Aorta (tissue), 5 donors: ENCODE measurements around the gene ANKS1B. TPM values are rescaled to one million over a fixed set of nuclear protein-coding genes. Genes with fewer than 3 reads are reported as not detected.

Experiments
- ATAC-seq: fragments of 200-7000 bp; cut with Tn5 transposase; one replicate; pipeline ENCODE4 v1.9.1; 2022; ENCODE audit warnings: moderate library complexity; ENCODE audit not compliant: low FRiP score
- DNase-seq, 2 donors: peaks; one replicate each; pipeline ENCODE4 v3.0.0-alpha.2; 2020
- H3K27ac ChIP-seq, 2 donors: one replicate each; pipeline ENCODE4 v1.5.1; 2013; ENCODE audit warnings: low read length in 2 of 2, mild to moderate bottlenecking in 2 of 2, moderate library complexity in 2 of 2, control low read depth in 1 of 2, inconsistent platforms in 1 of 2, low read depth in 1 of 2
- H3K27me3 ChIP-seq, 2 donors: one replicate each; pipeline ENCODE4 v1.6.1; 2013; ENCODE audit warnings: control low read depth in 1 of 2, low read length in 1 of 2, mild to moderate bottlenecking in 1 of 2, moderate library complexity in 1 of 2; ENCODE audit not compliant: insufficient read depth in 2 of 2, control insufficient read depth in 1 of 2
- H3K36me3 ChIP-seq, 2 donors: one replicate each; pipeline ENCODE4 v1.6.1; 2013; ENCODE audit warnings: control low read depth in 1 of 2, low read length in 1 of 2, mild to moderate bottlenecking in 1 of 2; ENCODE audit not compliant: insufficient read depth in 2 of 2, control insufficient read depth in 1 of 2
- H3K4me1 ChIP-seq, 2 donors: one replicate each; pipeline ENCODE4 v1.6.1; 2013; ENCODE audit warnings: low read length in 2 of 2, control low read depth in 1 of 2, mild to moderate bottlenecking in 1 of 2, moderate library complexity in 1 of 2; ENCODE audit not compliant: insufficient read depth in 2 of 2, control insufficient read depth in 1 of 2
- H3K4me3 ChIP-seq, 2 donors: one replicate each; pipeline ENCODE4 v1.5.1; 2013; ENCODE audit warnings: low read length in 2 of 2, control low read depth in 1 of 2, mild to moderate bottlenecking in 1 of 2
- H3K9me3 ChIP-seq: one replicate; pipeline ENCODE4 v1.6.1; 2013; ENCODE audit warnings: mild to moderate bottlenecking, low read length; ENCODE audit not compliant: control insufficient read depth
- WGBS, 2 donors: extraction: QIAGEN DNeasy Blood & Tissue Kit; methylation state at CpG; one replicate each; pipeline ENCODE4 v1.1.7; 2013; 5-methylcytosine and 5-hydroxymethylcytosine counted together
- intact Hi-C, 2 donors: fragments of 100-400 bp; cut with DNase I; formaldehyde crosslinking; loops; one replicate each; pipeline versions ENCODE4 v1.14.2 to v1.15.0; 2022
- polyA plus RNA-seq, 2 donors: library from polyadenylated mRNA; stranded (reverse); fragments of 200-250 nt; gene quantifications; one replicate each; pipeline ENCODE4 v1.2.3, GENCODE V29; 2013
- total RNA-seq, 2 donors: library from RNA; stranded (reverse); fragmentation: NEBNext Ultra II Directional; extraction: Animal tissue kit (Norgen Biotek cat#: 25700); gene quantifications; one replicate each; pipeline ENCODE4 v1.2.1, GENCODE V29; 2021
- donor health status: healthy with polysubstance abuse.
- donor health status: Bipolar disorder and iron deficiency.
- donor health status: DM: no; HTN: no; CAD: no.
- donor health status: DM: no; HTN: no; CAD: no.
- donor health status: DM: yes; HTN: yes; CAD: no.

ANKS1B gene
- total and polyA plus RNA-seq, 4 donors = 3.0 to 37.0 (median 17.8) TPM

GRCh38 chr12:98819821-98820404, 1164.8 kb downstream of the ANKS1B start:
- WGBS, 2 donors = 69 to 81% methylated on average over 8 of the region's 8 CpGs
- Histone ChIP-seq H3K4me3 (no peak overlapping the region), H3K36me3 (no peaks in the 10 kb centered on the region), H3K27me3 (no peaks in the 10 kb centered on the region), H3K9me3 (no peaks in the 10 kb centered on the region), H3K27ac (no peak overlapping the region), H3K4me1 (no peaks in the 10 kb centered on the region)
- DNase-seq (no peak), ATAC-seq (no peak)
- intact Hi-C loops = no loop called here

GRCh38 chr12:98819071-98819470, 1165.7 kb downstream of the ANKS1B start:
- Histone ChIP-seq H3K27me3 (no peaks in the 10 kb centered on the region), H3K27ac (no peak overlapping the region), H3K4me3 (no peak overlapping the region), H3K9me3 (no peaks in the 10 kb centered on the region), H3K4me1 (no peaks in the 10 kb centered on the region), H3K36me3 (no peaks in the 10 kb centered on the region)
- WGBS, 2 donors = 85 to 93% methylated on average over 3 of the region's 3 CpGs
- intact Hi-C loops = no loop called here
- DNase-seq (no peak), ATAC-seq (no peak)

- DNase-seq (no peak), ATAC-seq (no peak)
- no peak overlapping the region for H3K4me3 ChIP-seq
- 53 to 63% methylated on average over 2 of the region's 2 CpGs for WGBS, 2 donors
- H3K9me3 ChIP-seq = no peaks in the 10 kb centered on the region
- no peaks in the 10 kb centered on the region for H3K27me3 ChIP-seq
- H3K36me3 ChIP-seq = no peaks in the 10 kb centered on the region
- H3K4me1 ChIP-seq = no peaks in the 10 kb centered on the region
- intact Hi-C loops = no loop called here
- H3K27ac ChIP-seq = no peak overlapping the region
These were observed 1166.5 kb downstream of the ANKS1B start for GRCh38 chr12:98818239-98818638.

- Histone ChIP-seq H3K9me3 (no peaks in the 10 kb centered on the region), H3K27ac (no peak overlapping the region), H3K27me3 (no peaks in the 10 kb centered on the region), H3K36me3 (no peaks in the 10 kb centered on the region), H3K4me1 (no peaks in the 10 kb centered on the region), H3K4me3 (no peak overlapping the region)
- WGBS, 2 donors = 59 to 73% methylated on average over 2 of the region's 2 CpGs
- ATAC-seq (no peak), DNase-seq (no peak)
- intact Hi-C loops = no loop called here
These were observed 1167.0 kb downstream of the ANKS1B start for GRCh38 chr12:98817742-98818141.

DNA sequence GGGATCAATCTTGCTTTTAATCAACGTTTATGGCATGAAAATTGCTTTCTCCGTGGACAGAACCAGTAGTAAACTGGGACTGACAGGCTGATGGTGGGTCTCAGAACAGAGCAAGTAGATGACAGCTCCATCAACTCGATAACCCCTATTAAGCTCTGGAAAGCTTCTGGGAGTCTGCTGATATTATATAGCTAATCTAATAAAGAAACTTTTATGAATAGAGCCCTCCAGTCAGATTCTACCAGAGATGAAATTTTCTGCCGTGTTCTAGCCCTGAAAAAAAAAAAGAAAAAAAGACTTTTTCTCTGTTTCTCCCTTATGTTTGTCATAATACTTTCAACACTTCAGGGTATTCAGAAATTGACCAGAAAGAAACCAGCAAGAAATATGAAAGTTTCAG, 1168.0 kb downstream of the ANKS1B start:
- intact Hi-C loops = no loop called here
- no peak overlapping the region for H3K4me3 ChIP-seq
- ATAC-seq = no peak
- no peaks in the 10 kb centered on the region for H3K27me3 ChIP-seq
- no peak overlapping the region for H3K27ac ChIP-seq
- no peak for DNase-seq
- no peaks in the 10 kb centered on the region for H3K36me3 ChIP-seq
- no peaks in the 10 kb centered on the region for H3K9me3 ChIP-seq
- 74 to 77% methylated on average over 4 of the region's 4 CpGs for WGBS, 2 donors
- no peaks in the 10 kb centered on the region for H3K4me1 ChIP-seq

DNA sequence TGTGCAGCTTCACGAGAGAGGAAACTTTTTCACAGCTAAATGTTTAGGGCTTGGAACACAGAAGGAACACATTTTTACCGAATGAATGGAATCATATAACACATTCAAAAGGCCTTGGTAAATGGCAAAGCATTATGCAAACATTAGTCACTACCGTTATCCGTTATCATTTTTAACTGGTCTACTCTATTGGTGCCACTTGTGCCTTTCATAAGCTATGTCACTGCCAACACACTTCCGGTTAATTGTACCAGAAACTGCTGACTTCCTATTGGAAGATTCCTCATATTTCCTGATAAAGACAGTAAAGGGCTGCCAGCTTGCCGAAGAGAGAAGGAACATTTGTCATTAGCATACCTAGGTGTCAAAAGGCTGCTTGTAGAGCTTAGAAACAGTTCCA, 1170.5 kb downstream of the ANKS1B start:
- Histone ChIP-seq H3K4me1 (no peaks in the 10 kb centered on the region), H3K4me3 (no peak overlapping the region), H3K27ac (no peak overlapping the region), H3K36me3 (no peaks in the 10 kb centered on the region), H3K27me3 (no peaks in the 10 kb centered on the region), H3K9me3 (no peaks in the 10 kb centered on the region)
- ATAC-seq (no peak), DNase-seq (no peak)
- intact Hi-C loops = no loop called here
- 61 to 62% methylated on average over 6 of the region's 6 CpGs for WGBS, 2 donors

- no peaks in the 10 kb centered on the region for H3K27me3 ChIP-seq
- H3K36me3 ChIP-seq = no peaks in the 10 kb centered on the region
- no peak overlapping the region for H3K4me3 ChIP-seq
- H3K4me1 ChIP-seq = no peaks in the 10 kb centered on the region
- H3K27ac ChIP-seq = no peak overlapping the region
- ATAC-seq (no peak), DNase-seq (no peak)
- intact Hi-C loops = no loop called here
- WGBS, 2 donors = 88 to 90% methylated on average over 7 of the region's 7 CpGs
- H3K9me3 ChIP-seq = no peaks in the 10 kb centered on the region
These were observed 1172.5 kb downstream of the ANKS1B start for GRCh38 chr12:98812225-98812624.

- ATAC-seq = no peak
- no peak for DNase-seq
- H3K27ac ChIP-seq = no peak overlapping the region
- no peaks in the 10 kb centered on the region for H3K27me3 ChIP-seq
- H3K4me1 ChIP-seq = no peaks in the 10 kb centered on the region
- 41% methylated on average over 6 of the region's 6 CpGs for WGBS, 2 donors
- intact Hi-C loops = no loop called here
- no peaks in the 10 kb centered on the region for H3K36me3 ChIP-seq
- H3K4me3 ChIP-seq = no peak overlapping the region
- no peaks in the 10 kb centered on the region for H3K9me3 ChIP-seq
These were observed 1176.4 kb downstream of the ANKS1B start for GRCh38 chr12:98808243-98808875.

DNA sequence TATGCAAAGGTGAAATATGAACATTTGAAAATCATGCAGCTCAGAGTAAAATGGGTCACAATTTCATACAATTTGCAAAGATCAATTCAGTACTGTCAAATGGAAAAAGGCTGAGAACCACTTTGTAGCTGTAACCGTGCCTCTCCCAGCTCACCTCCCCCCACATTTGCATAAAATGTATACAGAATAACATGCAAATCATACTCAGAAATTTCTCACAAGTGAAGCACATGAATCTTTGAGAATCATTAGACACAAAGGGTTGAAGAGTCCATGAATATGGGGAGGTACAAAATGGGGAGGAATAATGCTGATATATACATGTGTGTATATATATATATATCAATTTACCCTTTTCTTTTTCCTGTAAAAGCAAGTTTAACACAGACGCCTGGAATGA, 1177.5 kb downstream of the ANKS1B start:
- no peak overlapping the region for H3K4me3 ChIP-seq
- ATAC-seq = no peak
- no peaks in the 10 kb centered on the region for H3K36me3 ChIP-seq
- intact Hi-C loops = no loop called here
- H3K27me3 ChIP-seq = no peaks in the 10 kb centered on the region
- H3K9me3 ChIP-seq = no peaks in the 10 kb centered on the region
- 68 to 69% methylated on average over 2 of the region's 2 CpGs for WGBS, 2 donors
- no peak for DNase-seq
- H3K4me1 ChIP-seq = no peaks in the 10 kb centered on the region
- H3K27ac ChIP-seq = no peak overlapping the region
